ENCODE measurements around the gene NPW.

DNA sequence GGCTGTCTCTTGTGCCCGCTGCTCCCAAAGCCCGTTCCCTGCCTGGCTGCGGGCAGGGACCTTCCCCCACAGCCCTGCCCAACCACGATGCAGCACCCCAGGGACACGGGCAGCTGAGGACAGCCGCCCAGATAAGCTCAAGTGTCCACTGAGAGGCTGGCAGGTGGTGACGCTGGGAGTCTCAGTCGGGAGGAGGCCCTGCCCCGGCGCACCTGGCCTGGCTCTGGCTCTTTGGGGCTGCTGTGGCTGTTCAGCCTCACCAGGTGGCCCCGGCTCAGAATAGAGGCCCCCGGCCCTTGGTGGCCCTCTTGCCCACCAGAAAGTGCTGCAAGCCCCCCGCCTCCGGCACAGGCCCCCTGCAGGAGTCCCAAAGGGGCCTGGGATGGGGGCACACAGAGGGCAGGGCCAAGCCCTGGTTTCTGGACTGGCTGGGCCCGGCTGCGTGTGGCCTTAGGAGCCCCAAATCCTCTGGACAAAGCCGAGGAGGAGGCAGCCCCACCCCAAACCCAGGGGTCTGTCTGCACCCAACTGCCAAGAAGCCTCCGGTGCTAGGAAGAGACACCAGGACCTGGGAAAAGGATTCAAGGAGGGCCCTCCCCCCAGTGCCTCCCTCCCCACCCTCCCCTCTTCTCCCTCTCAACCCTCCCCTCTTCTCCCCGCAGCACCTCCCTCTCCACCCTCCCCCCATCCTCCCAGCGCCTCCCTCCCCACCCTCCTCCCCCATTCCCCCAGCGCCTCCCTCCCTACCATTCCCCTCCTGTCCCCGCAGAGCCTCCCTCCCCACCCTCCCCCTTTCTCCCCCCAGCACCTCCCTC, 22.8 kb downstream of the NPW start:
- TF ChIP-seq, protein P1, sequence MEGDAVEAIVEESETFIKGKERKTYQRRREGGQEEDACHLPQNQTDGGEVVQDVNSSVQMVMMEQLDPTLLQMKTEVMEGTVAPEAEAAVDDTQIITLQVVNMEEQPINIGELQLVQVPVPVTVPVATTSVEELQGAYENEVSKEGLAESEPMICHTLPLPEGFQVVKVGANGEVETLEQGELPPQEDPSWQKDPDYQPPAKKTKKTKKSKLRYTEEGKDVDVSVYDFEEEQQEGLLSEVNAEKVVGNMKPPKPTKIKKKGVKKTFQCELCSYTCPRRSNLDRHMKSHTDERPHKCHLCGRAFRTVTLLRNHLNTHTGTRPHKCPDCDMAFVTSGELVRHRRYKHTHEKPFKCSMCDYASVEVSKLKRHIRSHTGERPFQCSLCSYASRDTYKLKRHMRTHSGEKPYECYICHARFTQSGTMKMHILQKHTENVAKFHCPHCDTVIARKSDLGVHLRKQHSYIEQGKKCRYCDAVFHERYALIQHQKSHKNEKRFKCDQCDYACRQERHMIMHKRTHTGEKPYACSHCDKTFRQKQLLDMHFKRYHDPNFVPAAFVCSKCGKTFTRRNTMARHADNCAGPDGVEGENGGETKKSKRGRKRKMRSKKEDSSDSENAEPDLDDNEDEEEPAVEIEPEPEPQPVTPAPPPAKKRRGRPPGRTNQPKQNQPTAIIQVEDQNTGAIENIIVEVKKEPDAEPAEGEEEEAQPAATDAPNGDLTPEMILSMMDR (conservative IDR thresholded peaks at IDR 0.05 in 1 of 2, IDR thresholded peaks at IDR 0.05 in 1 of 2; ENCODE audit: extremely low read depth in 1 of 2, insufficient read depth in 1 of 2, low read depth in 1 of 2, low read length in 2 of 2): no peak
- no peak for TF ChIP-seq EZH2 (IDR thresholded peaks at IDR 0.05; ENCODE audit: borderline replicate concordance, low read length)

Data from mammary epithelial cell (primary cell).